Stimulated activated CD4-positive, alpha-beta T cell treated with anti-CD3 and anti-CD28 coated beads, Interleukin-2, amount 100 ng/mL, for 24 hours (primary cell): ENCODE measurements around the gene SRSF1.

Experiments used
- DNase-seq, 2 donors: peaks; one replicate each; pipeline ENCODE4 v3.0.0-alpha.2; 2020

SRSF1 gene

GRCh38 chr17:58010067-58010799, 3.2 kb upstream of the SRSF1 start:
- no peak for DNase-seq

DNA sequence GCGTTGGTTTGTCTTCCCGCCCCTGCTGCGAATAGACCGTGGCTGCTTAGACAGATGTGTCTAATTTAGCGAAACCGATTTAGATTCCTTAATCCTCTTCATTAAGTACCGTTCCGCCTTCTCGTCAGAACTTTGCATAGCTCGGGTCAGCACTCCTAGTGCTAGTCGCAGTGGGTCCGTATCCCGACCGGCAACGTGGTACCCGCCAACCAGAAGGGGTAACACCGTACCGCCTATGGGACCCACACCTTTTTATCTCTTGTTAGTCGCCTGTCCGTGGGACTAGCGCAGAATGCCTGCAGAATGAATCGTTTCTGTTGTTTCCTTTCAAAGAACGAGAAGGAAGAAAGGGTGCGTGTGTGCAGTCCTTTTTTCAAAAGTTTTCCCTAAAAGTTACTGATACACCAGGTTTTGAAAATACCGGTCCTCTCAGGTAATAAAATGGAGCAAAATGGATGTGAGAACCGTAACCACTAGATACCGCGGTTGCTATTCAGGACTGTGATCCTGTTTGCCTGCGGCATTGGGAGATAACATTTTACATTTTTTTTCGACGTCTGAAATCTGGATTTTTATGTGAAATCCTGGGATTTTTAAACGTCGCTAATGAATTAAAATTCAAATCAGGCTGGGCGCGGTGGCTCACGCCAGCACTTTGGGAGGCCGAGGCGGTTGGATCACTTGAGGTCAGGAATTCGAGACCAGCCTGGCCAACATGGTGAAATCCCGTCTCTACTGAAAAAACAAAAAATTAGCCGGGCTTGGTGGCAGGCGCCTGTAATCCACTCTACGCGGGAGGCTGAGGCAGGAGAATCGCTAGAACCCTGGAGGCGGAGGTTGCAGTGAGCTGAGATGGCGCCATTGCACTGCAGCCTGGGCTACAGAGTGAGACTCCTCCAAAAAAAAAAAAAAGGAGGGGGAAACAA, 998 bp upstream of the SRSF1 start:
- DNase-seq: peak in 1 of 2 donors; percentile 25

DNA sequence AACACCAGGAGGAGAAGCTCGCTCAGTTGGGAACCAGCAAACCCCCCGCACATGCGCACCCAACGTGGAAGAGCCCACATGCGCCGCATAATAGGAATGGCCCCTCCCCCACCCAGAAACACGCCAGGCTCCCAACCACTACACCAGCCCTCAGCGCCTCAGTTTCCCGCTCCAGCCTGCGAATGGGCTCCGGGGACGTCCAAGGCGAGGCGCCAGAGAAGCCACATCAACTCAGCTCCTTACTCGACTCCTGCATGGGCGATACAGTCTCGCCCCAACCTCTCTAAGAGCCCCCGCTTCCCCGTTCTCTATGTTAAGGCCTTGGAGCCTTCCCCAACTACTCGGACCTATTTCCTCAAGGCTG, 504 bp downstream of the SRSF1 start:
- peak; percentile 79 to 81 for DNase-seq

GRCh38 chr17:58005728-58006559, 1.1 kb downstream of the SRSF1 start:
- no peak for DNase-seq

- DNase-seq: no peak
Measured at GRCh38 chr17:58005031-58005727, 1.9 kb downstream of the SRSF1 start.

DNA sequence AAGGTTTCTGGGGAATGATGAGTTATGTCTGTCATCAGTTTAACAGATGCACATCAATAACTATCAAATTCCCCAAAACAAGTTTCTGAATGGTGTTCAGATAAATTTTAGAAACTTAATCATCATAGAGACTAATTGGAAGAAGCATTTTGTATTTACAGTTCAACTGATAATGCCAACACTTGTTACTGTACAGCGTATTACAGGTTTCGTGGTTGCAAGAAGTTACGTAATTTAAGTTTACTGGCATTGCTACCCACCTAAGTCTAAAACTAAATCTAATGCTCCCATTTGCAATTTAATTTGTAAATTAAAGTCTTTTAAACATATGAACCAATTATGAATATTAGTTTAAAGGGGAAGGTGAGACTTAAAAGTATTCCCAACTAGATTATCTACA, 3.0 kb downstream of the SRSF1 start:
- no peak for DNase-seq

DNA sequence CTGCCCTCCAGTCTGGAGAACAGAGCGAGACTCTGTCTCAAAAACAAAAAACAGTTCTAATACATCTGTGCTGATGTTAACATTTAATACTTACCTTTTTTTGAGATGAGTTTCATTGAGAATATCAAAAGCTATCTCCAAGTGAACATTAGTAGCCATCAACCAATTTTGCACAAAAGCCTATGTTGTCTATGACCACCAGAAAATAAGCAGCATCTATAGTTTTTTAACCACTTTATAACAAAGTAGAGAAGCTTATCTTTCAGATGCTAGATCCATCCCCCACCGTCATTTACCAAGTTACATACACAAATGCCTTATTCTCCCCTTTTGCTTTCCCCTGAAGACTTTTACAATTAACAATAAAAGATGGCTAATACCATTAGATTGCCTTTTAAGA, 4.1 kb downstream of the SRSF1 start:
- DNase-seq: no peak

- DNase-seq: no peak
Measured at GRCh38 chr17:58002154-58002948, 4.7 kb downstream of the SRSF1 start.

DNA sequence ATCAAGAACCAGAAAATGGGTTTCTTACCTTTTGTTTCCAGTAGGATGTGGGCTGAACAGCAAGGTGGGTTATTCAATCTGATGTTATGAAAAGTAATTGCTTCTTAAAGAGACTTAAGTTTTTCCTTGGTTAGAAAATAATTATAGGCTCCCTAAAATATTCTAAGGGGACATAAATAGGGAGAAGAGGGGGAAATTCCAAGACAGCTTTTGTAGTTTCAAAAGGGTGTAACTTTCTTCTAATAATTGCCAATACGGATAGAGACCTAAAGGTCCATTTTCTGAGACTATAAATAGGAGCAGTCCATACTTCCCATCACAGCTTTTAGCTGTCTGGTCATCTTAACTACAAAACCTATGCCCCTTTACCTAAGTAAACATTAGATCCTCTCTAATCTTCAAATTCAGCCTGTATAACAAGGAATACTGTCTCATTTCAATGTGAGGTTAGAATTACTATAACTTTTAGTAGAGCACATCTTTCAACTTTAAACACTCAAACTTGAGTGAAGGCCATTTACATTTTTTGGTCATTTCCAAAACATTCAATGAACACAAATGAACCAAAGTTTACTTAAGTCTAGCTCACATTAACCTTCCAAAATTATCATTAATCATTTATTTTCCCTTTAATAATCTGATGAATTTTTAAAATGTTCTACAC, 5.5 kb downstream of the SRSF1 start:
- no peak for DNase-seq

DNA sequence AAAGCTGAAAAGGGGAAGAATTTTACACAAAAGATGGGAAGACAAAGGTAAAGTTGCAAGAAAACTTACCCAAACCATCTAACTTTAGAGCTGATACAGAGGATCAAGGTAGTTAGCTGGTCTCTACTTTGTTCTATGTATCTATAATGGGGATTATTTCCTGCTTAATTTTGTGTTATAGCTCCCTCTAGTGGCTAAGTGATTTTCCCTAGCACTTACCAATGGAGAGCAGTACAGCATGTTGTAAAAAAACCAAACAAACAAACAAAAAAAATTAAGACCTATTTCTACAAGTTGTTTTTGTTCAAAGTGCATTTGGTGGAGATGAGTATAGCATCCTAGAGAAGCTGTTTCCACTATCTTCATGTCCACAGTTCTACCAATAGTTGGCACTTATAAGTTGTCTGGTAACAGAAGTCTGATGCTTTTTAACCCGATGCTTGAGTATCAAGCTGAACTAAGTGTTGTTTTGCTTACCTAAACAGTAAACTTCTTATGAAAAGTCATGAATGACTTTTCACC, 7.5 kb downstream of the SRSF1 start:
- no peak for DNase-seq

DNA sequence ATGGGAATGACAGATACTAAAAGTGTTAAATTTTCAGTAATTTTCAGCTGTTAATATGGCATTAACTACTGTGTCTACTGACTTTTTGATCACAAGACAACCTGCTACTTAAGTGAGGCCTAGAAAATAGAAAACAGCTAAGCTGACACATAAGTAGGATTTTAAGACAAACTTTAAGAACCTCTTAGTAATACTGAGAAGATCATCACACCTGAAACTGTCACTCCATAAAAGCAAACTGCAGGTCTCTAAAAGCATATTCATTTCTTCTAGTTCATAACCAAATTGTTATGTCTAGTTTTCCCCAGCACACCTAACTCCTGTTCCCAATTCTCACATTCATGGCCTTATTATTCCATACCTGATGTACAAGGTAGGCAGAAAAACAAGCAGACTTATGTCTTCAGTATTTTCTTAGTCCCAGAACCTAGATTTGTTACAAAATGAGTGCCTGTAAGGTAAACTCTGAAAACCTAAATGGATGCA, 8.0 kb downstream of the SRSF1 start:
- DNase-seq: no peak

DNA sequence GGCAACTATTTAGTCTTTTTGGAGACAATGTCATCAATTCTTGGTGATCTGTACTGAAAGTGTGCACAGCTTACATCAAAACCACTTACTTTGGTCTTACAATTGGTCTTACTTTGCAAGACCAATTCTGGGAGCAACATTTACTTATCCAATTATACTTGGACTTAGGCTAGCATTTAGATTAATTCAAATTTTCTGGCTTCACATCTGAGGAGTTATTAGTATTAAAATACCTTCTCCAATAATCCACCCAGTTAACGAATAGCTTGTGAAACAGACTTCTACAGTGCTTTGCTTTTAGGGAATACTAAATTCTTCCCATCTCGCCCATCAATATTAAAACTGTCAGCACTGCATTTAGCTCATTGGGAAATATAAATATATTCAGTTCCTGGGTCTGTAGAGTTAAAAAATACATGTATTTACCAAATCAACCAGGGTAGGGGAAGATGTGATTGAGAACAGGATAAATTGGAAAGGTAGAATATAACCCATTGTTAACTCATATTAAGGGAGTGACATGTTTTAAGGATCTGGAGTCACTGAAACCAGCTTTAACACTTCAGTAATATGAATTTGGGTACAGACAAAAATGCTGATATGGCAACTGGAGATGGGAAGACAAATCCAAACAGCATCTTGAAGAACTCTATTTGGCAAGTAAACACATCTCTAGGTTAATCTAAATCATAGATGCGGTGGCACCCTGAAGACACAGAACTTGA, 9.8 kb downstream of the SRSF1 start:
- no peak for DNase-seq

- peak; percentile 57 to 63 for DNase-seq
Measured at GRCh38 chr17:57995076-57995956, 11.7 kb downstream of the SRSF1 start.

- DNase-seq: no peak
Measured at GRCh38 chr17:57994436-57994835, 12.6 kb downstream of the SRSF1 start.

DNA sequence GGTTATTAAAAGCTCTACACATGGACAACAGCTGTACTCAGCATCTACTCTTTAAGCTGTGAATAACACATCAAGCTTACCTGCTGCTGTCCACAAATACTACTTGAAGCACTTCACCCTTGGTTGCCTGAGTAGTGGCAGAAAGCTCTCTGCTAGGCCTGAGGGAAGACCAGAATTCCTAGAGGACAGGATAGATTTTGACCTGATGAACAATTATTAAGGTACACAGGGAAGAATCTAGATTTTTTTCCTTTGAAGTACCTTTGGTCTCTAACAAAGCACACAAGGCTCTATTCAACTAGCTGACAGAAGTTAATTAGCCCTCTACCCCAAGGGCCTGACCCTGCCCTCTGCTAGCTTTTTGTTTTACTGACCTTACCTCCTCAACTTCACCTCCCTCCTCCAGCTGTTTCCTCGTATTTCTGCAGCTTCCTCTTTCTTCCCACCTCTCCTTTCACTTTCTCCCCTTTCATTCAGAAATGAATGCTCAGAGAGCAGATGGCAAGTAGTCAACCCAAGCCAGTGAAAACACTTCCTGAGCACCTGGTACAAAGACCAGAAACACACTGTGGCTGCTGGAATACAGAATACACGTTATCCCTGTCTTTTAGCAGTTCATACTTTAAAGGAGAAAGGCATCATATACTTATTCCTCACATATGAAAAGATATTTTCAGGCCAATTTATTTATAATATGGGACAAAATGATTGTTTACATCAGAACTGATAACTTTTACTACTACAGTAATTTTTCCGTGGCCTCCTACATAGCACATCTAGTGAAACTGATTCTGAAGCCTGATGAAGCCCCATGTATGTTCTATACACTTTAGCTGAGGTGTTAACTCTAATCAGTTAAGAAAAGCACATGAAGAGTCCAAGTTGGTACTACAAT, 13.3 kb downstream of the SRSF1 start:
- no peak for DNase-seq

GRCh38 chr17:57991537-57991936, 15.5 kb downstream of the SRSF1 start:
- DNase-seq: no peak

GRCh38 chr17:57990037-57990436, 17.0 kb downstream of the SRSF1 start:
- DNase-seq: no peak
